Activated T-helper 17 cell treated with anti-CD3 and anti-CD28 coated beads, Interleukin-2, amount 50 U/mL, for 72 hours (primary cell): ENCODE measurements around the gene POTED. TPM values are rescaled to one million over a fixed set of nuclear protein-coding genes. Genes with fewer than 3 reads are reported as not detected.
"Not testable (repeated sequence)": the region's sequence is repeated elsewhere in the genome, so short reads cannot be mapped to it uniquely, and the experiment has no call there.

Source experiments
- ATAC-seq: fragments of 150-1000 bp; cut with Tn5 transposase; replicated peaks from 2 replicates; pipeline ENCODE4 v1.10.0; 2021; ENCODE audit warnings: mild to moderate bottlenecking, moderate library complexity
- H3K27ac Mint-ChIP-seq: one replicate; pipeline ENCODE4 v1.8.0; 2022; ENCODE audit warnings: mixed read lengths
- H3K27me3 Mint-ChIP-seq: one replicate; pipeline ENCODE4 v1.8.0; 2022; ENCODE audit warnings: mixed read lengths
- H3K36me3 Mint-ChIP-seq: one replicate; pipeline ENCODE4 v1.8.0; 2022; ENCODE audit warnings: low read depth, mild to moderate bottlenecking, mixed read lengths
- H3K4me1 Mint-ChIP-seq: one replicate; pipeline ENCODE4 v1.8.0; 2022; ENCODE audit warnings: mixed read lengths
- H3K4me3 Mint-ChIP-seq: one replicate; pipeline ENCODE4 v1.8.0; 2022; ENCODE audit warnings: mild to moderate bottlenecking, mixed read lengths
- H3K9me3 Mint-ChIP-seq: one replicate; pipeline ENCODE4 v1.8.0; 2022; ENCODE audit warnings: mixed read lengths
- total RNA-seq, 2 donors: library from RNA; stranded (reverse); gene quantifications; one replicate each; pipeline ENCODE4 v1.2.3, GENCODE V29; 2022

Gene POTED
- not detected for total RNA-seq

DNA sequence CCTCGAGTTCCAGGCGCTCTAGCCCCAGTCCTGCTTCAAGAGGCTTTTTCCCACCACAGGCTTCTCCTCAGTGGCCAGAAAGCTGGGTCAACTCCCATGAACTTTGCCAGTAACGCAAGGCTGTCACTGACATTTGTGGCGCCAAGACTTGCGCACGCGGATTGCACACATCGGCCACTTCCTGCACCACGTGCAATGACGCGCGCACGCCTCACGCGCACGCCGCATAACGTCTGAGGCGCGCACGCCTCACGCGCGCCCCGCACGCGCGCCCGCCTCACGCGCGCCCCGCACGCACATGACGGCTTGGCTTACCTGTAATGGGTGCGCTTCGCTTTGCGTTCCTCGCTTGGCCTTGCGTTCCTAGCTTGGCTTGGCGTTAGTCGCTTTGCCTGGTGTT, at the start of gene POTED:
POTED (plus strand) TSS at position 301 of the 400 bp plus-strand sequence. CDS start 452 bp downstream, outside the sequence.
- not testable (repeated sequence) for H3K36me3 Mint-ChIP-seq, ATAC-seq, H3K4me3 Mint-ChIP-seq, H3K27ac Mint-ChIP-seq, H3K9me3 Mint-ChIP-seq, H3K27me3 Mint-ChIP-seq, H3K4me1 Mint-ChIP-seq

DNA sequence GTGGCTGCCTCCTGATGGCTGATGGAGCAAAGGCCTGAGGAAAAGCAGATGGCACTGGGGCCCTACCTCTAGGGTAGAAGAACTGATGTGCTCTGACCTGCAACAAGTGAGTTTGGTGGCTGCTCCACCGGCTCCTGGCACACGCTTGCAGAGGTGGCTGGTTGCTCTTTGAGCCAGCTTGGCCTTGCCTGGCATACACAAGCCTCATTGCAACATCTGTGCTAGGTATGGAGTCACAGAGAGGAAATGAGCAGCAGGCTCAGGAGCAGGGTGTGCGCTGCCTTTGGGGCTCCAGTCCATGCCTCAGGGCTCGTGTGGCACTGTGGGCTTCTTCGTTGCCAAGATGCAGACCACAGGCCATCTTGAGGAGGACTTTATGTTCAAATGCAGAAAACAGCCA, 40.5 kb downstream of the POTED start:
- H3K4me1 Mint-ChIP-seq, ATAC-seq, H3K27me3 Mint-ChIP-seq, H3K27ac Mint-ChIP-seq, H3K4me3 Mint-ChIP-seq, H3K36me3 Mint-ChIP-seq, H3K9me3 Mint-ChIP-seq: not testable (repeated sequence)

DNA sequence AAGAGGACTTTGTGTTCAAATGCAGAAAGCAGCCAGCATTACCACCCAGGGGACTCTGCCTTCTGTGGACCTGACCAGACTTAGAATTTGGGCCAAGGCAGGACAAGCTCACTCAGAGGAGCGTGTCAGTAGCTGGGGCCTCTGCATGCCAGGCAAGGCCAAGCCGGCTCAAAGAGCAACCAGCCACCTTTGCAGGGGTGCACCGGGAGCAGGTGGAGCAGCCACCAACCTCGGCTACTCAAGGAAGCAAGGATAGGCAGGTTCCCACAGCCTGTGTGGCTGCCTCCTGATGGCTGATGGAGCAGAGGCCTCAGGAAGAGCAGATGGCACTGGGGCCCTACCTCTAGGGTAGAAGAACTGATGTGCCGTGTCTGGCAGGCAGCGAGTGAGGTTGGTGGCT, 42.2 kb downstream of the POTED start:
- H3K27me3 Mint-ChIP-seq, ATAC-seq, H3K36me3 Mint-ChIP-seq, H3K9me3 Mint-ChIP-seq, H3K4me1 Mint-ChIP-seq, H3K4me3 Mint-ChIP-seq, H3K27ac Mint-ChIP-seq: not testable (repeated sequence)
